Measurements from ENCODE around the gene PDGFRB. TPM values are rescaled to one million over a fixed set of nuclear protein-coding genes. Genes with fewer than 3 reads are reported as not detected.

The PDGFRB gene
- total RNA-seq, 4 donors from 2014 or later, result 20.2 to 56.3 (median 28.3) TPM

- 84 to 94% methylated on average over 3 to 8 of the region's 8 CpGs for WGBS, 2 donors (ENCODE audit: low coverage in 1 of 2)
- in situ Hi-C loops (cut with MboI; ENCODE audit: low pct_ligation_motif_present in 1 of 4, low pct_unique_long_range_greater_than_20kb in 1 of 4, low sequenced_read_pairs in 3 of 4), result loop anchor here in 2 of 4 donors (25.0 kb wide), 1 partner anchor 307 kb away; the partner anchor contains the start of gene RPS14 (in 2 of the 2)
Measured at GRCh38 chr5:150130493-150130922, 25.1 kb downstream of the PDGFRB start.

GRCh38 chr5:150129813-150130492 lies 25.7 kb downstream of the PDGFRB start:
- no peak for TF ChIP-seq EP300 (IDR thresholded peaks at IDR 0.05; ENCODE audit: low read depth)
- no peak for TF ChIP-seq POLR2A (IDR thresholded peaks at IDR 0.05)
- TF ChIP-seq CTCF (IDR thresholded peaks at IDR 0.05), result peak; percentile 92 to 95 (median 94)
- in situ Hi-C loops (cut with MboI; ENCODE audit: low pct_ligation_motif_present in 1 of 4, low pct_unique_long_range_greater_than_20kb in 1 of 4, low sequenced_read_pairs in 3 of 4) (loop anchor here in 2 of 4 donors (25.0 kb wide), 1 partner anchor 307 kb away; the partner anchor contains the start of gene RPS14 (in 2 of the 2)), intact Hi-C loops (cut with DNase I; ENCODE audit: low total_unique reads) (loop anchor here (2.0 kb wide), 1 partner anchor 87 kb away; no protein-coding TSS in a partner anchor)
- Histone ChIP-seq H3K9me3 (no peaks in the 10 kb centered on the region), H3K4me3 (no peak overlapping the region), H3K4me1 (peaks cover 3 to 18% (median 16%) of the 10 kb centered on the region in 4 donors), H3K27ac (peak overlapping the region in 1 of 4 donors; percentile 4), H3K27me3 (no peaks in the 10 kb centered on the region), H3K36me3 (no peaks in the 10 kb centered on the region)
- 36% methylated on average over 25 of the region's 25 CpGs; no CpG with 5 or more reads in 1 of the 2 donors for WGBS, 2 donors (ENCODE audit: low coverage in 1 of 2)
- DNase-seq, result peak; percentile 79

More at GRCh38 chr5:150130493-150130922, 25.1 kb downstream of the PDGFRB start:
- intact Hi-C loops (cut with DNase I; ENCODE audit: low total_unique reads), result loop anchor here (2.0 kb wide), 1 partner anchor 86 kb away; no protein-coding TSS in a partner anchor
- H3K27me3 ChIP-seq, result no peaks in the 10 kb centered on the region
- H3K27ac ChIP-seq, result no peak overlapping the region
- no peak for TF ChIP-seq EP300 (IDR thresholded peaks at IDR 0.05; ENCODE audit: low read depth)
- no peak for TF ChIP-seq POLR2A (IDR thresholded peaks at IDR 0.05)
- no peak for TF ChIP-seq POLR2AphosphoS5 (IDR thresholded peaks at IDR 0.05)
- no peak for TF ChIP-seq CTCF (IDR thresholded peaks at IDR 0.05)
- H3K4me1 ChIP-seq, result peaks cover 3 to 18% (median 16%) of the 10 kb centered on the region in 4 donors
- no peak for DNase-seq
- no peaks in the 10 kb centered on the region for H3K36me3 ChIP-seq
- no peak overlapping the region for H3K4me3 ChIP-seq
- no peaks in the 10 kb centered on the region for H3K9me3 ChIP-seq

GRCh38 chr5:150129454-150129812 lies 26.2 kb downstream of the PDGFRB start:
- Histone ChIP-seq H3K9me3 (no peaks in the 10 kb centered on the region), H3K27me3 (no peaks in the 10 kb centered on the region), H3K27ac (peak overlapping the region in 1 of 4 donors; percentile 4), H3K4me3 (no peak overlapping the region), H3K36me3 (no peaks in the 10 kb centered on the region), H3K4me1 (peaks cover 3 to 18% (median 16%) of the 10 kb centered on the region in 4 donors)
- DNase-seq, result no peak
- intact Hi-C loops (cut with DNase I; ENCODE audit: low total_unique reads) (no loop called here), in situ Hi-C loops (cut with MboI; ENCODE audit: low pct_ligation_motif_present in 1 of 4, low pct_unique_long_range_greater_than_20kb in 1 of 4, low sequenced_read_pairs in 3 of 4) (loop anchor here in 2 of 4 donors (25.0 kb wide), 1 partner anchor 308 kb away; the partner anchor contains the start of gene RPS14 (in 2 of the 2))
- 69 to 100% methylated on average over 1 to 8 of the region's 8 CpGs for WGBS, 2 donors (ENCODE audit: low coverage in 1 of 2)
- TF ChIP-seq POLR2A (IDR thresholded peaks at IDR 0.05) (no peak), EP300 (IDR thresholded peaks at IDR 0.05; ENCODE audit: low read depth) (no peak), CTCF (IDR thresholded peaks at IDR 0.05) (no peak), POLR2AphosphoS5 (IDR thresholded peaks at IDR 0.05) (no peak)

GRCh38 chr5:150126921-150127265 lies 28.8 kb downstream of the PDGFRB start:
- 89% methylated on average over 6 of the region's 6 CpGs; no CpG with 5 or more reads in 1 of the 2 donors for WGBS, 2 donors (ENCODE audit: low coverage in 1 of 2)
- H3K36me3 ChIP-seq, result no peaks in the 10 kb centered on the region
- H3K9me3 ChIP-seq, result no peaks in the 10 kb centered on the region
- H3K27ac ChIP-seq, result no peak overlapping the region
- intact Hi-C loops (cut with DNase I; ENCODE audit: low total_unique reads) (no loop called here), in situ Hi-C loops (cut with MboI; ENCODE audit: low pct_ligation_motif_present in 1 of 4, low pct_unique_long_range_greater_than_20kb in 1 of 4, low sequenced_read_pairs in 3 of 4) (loop anchor here in 2 of 4 donors (25.0 kb wide), 1 partner anchor 310 kb away; the partner anchor contains the start of gene RPS14 (in 2 of the 2))
- DNase-seq, result no peak
- H3K27me3 ChIP-seq, result no peaks in the 10 kb centered on the region
- no peak overlapping the region for H3K4me3 ChIP-seq
- peaks cover 3 to 20% (median 9%) of the 10 kb centered on the region in 4 donors for H3K4me1 ChIP-seq
- TF ChIP-seq EP300 (IDR thresholded peaks at IDR 0.05; ENCODE audit: low read depth) (no peak), POLR2A (IDR thresholded peaks at IDR 0.05) (no peak), CTCF (IDR thresholded peaks at IDR 0.05) (no peak), POLR2AphosphoS5 (IDR thresholded peaks at IDR 0.05) (no peak)
